K562 (cell line): Measurements from ENCODE around the gene SPATA2L. TPM values are rescaled to one million over a fixed set of nuclear protein-coding genes. Genes with fewer than 3 reads are reported as not detected.
"Not testable (repeated sequence)": the region's sequence is repeated elsewhere in the genome, so short reads cannot be mapped to it uniquely, and the experiment has no call there.

Source experiments
- ATAC-seq: fragments of 200-7000 bp; cut with Tn5 transposase; 3 replicates; pipeline ENCODE4 v1.9.1; 2020; ENCODE audit warnings: moderate library complexity
- BruUV-seq: library from RNA; stranded (reverse); fragments of 400-500 nt; replicated peaks from 2 replicates; lab custom pipeline; 2021; lab: Mats Ljungman, UMichigan
- CTCF ChIA-PET: fragments of 300-600 bp; formaldehyde crosslinking; extraction: SDS; loops from one replicate; lab custom pipeline; 2021; ENCODE audit warnings: low intra/inter-chr PET ratio; lab: Yijun Ruan, JAX
- POLR2A ChIA-PET: fragments of 300-600, 350-650 bp; sonication (Branson Sonifier 250); formaldehyde crosslinking; extraction: SDS; loops from one replicate; lab custom pipeline; 2021; ENCODE audit warnings: antibody characterized with exemption, inconsistent platforms; lab: Yijun Ruan, JAX
- DNase-seq, 4 experiments: peaks; one replicate each; pipeline versions ENCODE4 v3.0.0 to v3.0.0-alpha.2; 2011 to 2018; ENCODE audit warnings: low spot score in 3 of 4, mixed read lengths in 3 of 4; ENCODE audit errors: extremely low read depth in 1 of 4
- FAIRE-seq: peaks from 2 replicates; lab custom pipeline; 2011; peaks lifted over from hg19 to GRCh38; lab: Jason Lieb, UNC
- H2AFZ ChIP-seq: 2 replicates; pipeline ENCODE4 v1.6.0; 2011; ENCODE audit warnings: low read depth, low read length, control low read depth, inconsistent platforms
- H3K27ac ChIP-seq: fragments of 200-600 bp; 3 replicates; pipeline ENCODE4 v1.8.0; 2011; ENCODE audit warnings: low read depth, mild to moderate bottlenecking, control low read depth, inconsistent platforms, low read length, moderate library complexity, mixed read lengths; ENCODE audit errors: extremely low read depth
- H3K27me3 ChIP-seq, 2 experiments: fragments of 300-600 bp in 1 of 2; 2 replicates in 1 of 2; 3 replicates in 1 of 2; pipeline versions ENCODE4 v1.6.0 to v1.8.0; 2011; ENCODE audit warnings: inconsistent platforms in 2 of 2, low read length in 2 of 2, mild to moderate bottlenecking in 1 of 2, mixed read lengths in 1 of 2, moderate library complexity in 1 of 2; ENCODE audit not compliant: control insufficient read depth in 2 of 2, insufficient read depth in 2 of 2
- H3K36me3 ChIP-seq: fragments of 300-600 bp; 3 replicates; pipeline ENCODE4 v1.8.0; 2011; ENCODE audit warnings: mild to moderate bottlenecking, low read length, inconsistent platforms; ENCODE audit not compliant: control insufficient read depth, insufficient read depth
- H3K4me1 ChIP-seq, 2 experiments: fragments of 200-600 bp in 1 of 2; replicated peaks in 1 of 2; 2 replicates in 1 of 2; 3 replicates in 1 of 2; pipeline versions ENCODE4 v1.5.1 to v1.8.0; 2011; ENCODE audit warnings: inconsistent platforms in 2 of 2, low read length in 2 of 2, mild to moderate bottlenecking in 1 of 2, mixed read lengths in 1 of 2, moderate library complexity in 1 of 2; ENCODE audit not compliant: control insufficient read depth in 2 of 2, insufficient read depth in 2 of 2
- H3K4me2 ChIP-seq: 2 replicates; pipeline ENCODE4 v1.6.1; 2011; ENCODE audit warnings: low read length, control low read depth, inconsistent platforms, mixed read lengths; ENCODE audit not compliant: insufficient read depth
- H3K4me3 ChIP-seq: fragments of 200-600 bp; sonication (generic), shearing (Covaris generic); 2 replicates; pipeline ENCODE4 v1.5.1; 2016; ENCODE audit warnings: control low read depth, inconsistent platforms
- H3K79me2 ChIP-seq: fragments of 200-600 bp; 3 replicates; pipeline ENCODE4 v1.8.0; 2011; ENCODE audit warnings: low read length, inconsistent platforms; ENCODE audit not compliant: control insufficient read depth, insufficient read depth
- H3K9ac ChIP-seq, 2 experiments: 2 replicates each; pipeline versions ENCODE4 v1.6.0 to v1.6.1; 2011; ENCODE audit warnings: low read depth in 2 of 2, low read length in 2 of 2, control low read depth in 1 of 2, inconsistent platforms in 1 of 2, mild to moderate bottlenecking in 1 of 2, mixed read lengths in 1 of 2; ENCODE audit not compliant: insufficient read depth in 1 of 2
- H3K9me1 ChIP-seq: one replicate; pipeline ENCODE4 v1.6.0; 2011; ENCODE audit warnings: inconsistent platforms, mild to moderate bottlenecking, low read length, moderate library complexity; ENCODE audit not compliant: control insufficient read depth, insufficient read depth
- H3K9me3 ChIP-seq: replicated peaks from 2 replicates; pipeline ENCODE4 v1.5.1; 2011; ENCODE audit warnings: low read depth, low read length, inconsistent platforms; ENCODE audit not compliant: control insufficient read depth, insufficient read depth
- H4K20me1 ChIP-seq: replicated peaks from 2 replicates; pipeline ENCODE4 v1.6.1; 2011; ENCODE audit warnings: low read length, inconsistent platforms, mixed read lengths; ENCODE audit not compliant: control insufficient read depth, insufficient read depth
- MED1 ChIP-seq: sonication (generic); formaldehyde crosslinking; IDR thresholded peaks from 2 replicates; pipeline ENCODE4 v1.8.1; 2023; ENCODE audit warnings: missing genetic modification reagents, borderline replicate concordance
- POLR2A ChIP-seq: fragments of 450-650 bp; conservative IDR thresholded peaks from 2 replicates; pipeline ENCODE4 v1.6.1; 2016
- POLR2G ChIP-seq: fragments of 200-400 bp; formaldehyde crosslinking; IDR thresholded peaks from 2 replicates; pipeline ENCODE4 v1.6.1; 2017; ENCODE audit warnings: low read depth, mild to moderate bottlenecking, antibody characterized with exemption, low read length, moderate library complexity
- RBFOX2 ChIP-seq: fragments of 200-400 bp; formaldehyde crosslinking; IDR thresholded peaks from 2 replicates; pipeline ENCODE4 v1.6.1; 2017; ENCODE audit warnings: low read depth, mild to moderate bottlenecking, low read length, moderate library complexity
- SUPT5H ChIP-seq: fragments of 450-650 bp; IDR thresholded peaks from 2 replicates; pipeline ENCODE4 v1.6.1; 2016
- ZNF263 ChIP-seq: sonication (generic); formaldehyde crosslinking; IDR thresholded peaks from 2 replicates; pipeline ENCODE4 v1.8.0; 2022; ENCODE audit warnings: mild to moderate bottlenecking, missing genetic modification reagents, borderline replicate concordance
- WGBS: fragments of 100-300 bp; shearing (Covaris generic); methylation state at CpG from one replicate; pipeline ENCODE4 v1.1.6; 2016; ENCODE audit warnings: low coverage, mixed read lengths; ENCODE audit not compliant: insufficient coverage; ENCODE audit errors: missing lambda C conversion rate; 5-methylcytosine and 5-hydroxymethylcytosine counted together
- in situ Hi-C: fragments of 300-500 bp; cut with MboI; formaldehyde crosslinking; loops from 4 replicates; pipeline ENCODE4 v1.15.0; 2018; ENCODE audit warnings: inconsistent platforms, mixed read lengths
- intact Hi-C: fragments of 100-400 bp; cut with micrococcal nuclease; formaldehyde crosslinking; loops from 2 replicates; pipeline ENCODE4 v1.14.2; 2022
- polyA plus RNA-seq, 8 experiments: library from polyadenylated mRNA; depleted of rRNA in 4 of 8; stranded (reverse) in 5 of 8; unstranded in 3 of 8; fragments of >200 nt; fragmentation: Nextera tagmentation in 2 of 8; fragmentation: Illumina TruSeq in 1 of 8; extraction: Ambion mirVana in 2 of 8; extraction: Trizol in 1 of 8; gene quantifications; 2 replicates each; pipeline versions ENCODE4 v1.2.1 to v1.2.3, GENCODE V29; 2011 to 2014; ENCODE audit warnings: inconsistent platforms in 1 of 8, missing spikeins in 1 of 8
- total RNA-seq, 7 experiments: library from RNA; depleted of rRNA in 6 of 7; stranded (reverse); fragments of >200 nt in 6 of 7; fragmentation: Illumina TruSeq in 2 of 7; extraction: Trizol in 2 of 7; gene quantifications; 2 replicates each; pipeline versions ENCODE4 v1.2.1 to v1.2.3, GENCODE V29; 2011 to 2021; ENCODE audit warnings: low replicate concordance in 1 of 7

Gene SPATA2L
- total and polyA plus RNA-seq, 9 of the 15 experiments (the other 6 are each of a cell fraction or from before 2014, with no cell fraction given), result 0.13 to 19.2 (median 4.8) TPM; not detected in 1

GRCh38 chr16:89695086-89695874 is 6.2 kb downstream of the SPATA2L start:
- Histone ChIP-seq H3K4me3 (no peak overlapping the region), H3K9ac (peak overlapping the region in 1 of 2 experiments; percentile 58; a peak in 1 of 4 replicates), H2AFZ (no peak overlapping the region), H3K9me1 (peaks cover 11% of the 10 kb centered on the region), H3K9me3 (no peaks in the 10 kb centered on the region), H4K20me1 (no peaks in the 10 kb centered on the region), H3K27ac (no peak overlapping the region), H3K79me2 (peaks cover under 1% of the 10 kb centered on the region; the same call in 1 of the 3 replicates), H3K4me2 (no peak overlapping the region), H3K36me3 (peaks cover 74% of the 10 kb centered on the region), H3K27me3 (no peaks in the 10 kb centered on the region), H3K4me1 (peaks cover 4 to 61% of the 10 kb centered on the region in 2 experiments)
- ChIA-PET POLR2A (interaction anchor here (0.6 to 1.5 kb wide), 3 partner anchors 8 to 64 kb away, joined by 3 to 8 read pairs (median 4); partner anchors contain the start of gene CDK10), CTCF (no interaction called here)
- FAIRE-seq (no peak), DNase-seq (peak in 1 of 4 experiments; percentile 9), ATAC-seq (no peak)
- TF ChIP-seq SUPT5H (peak; percentile 48), POLR2A (peak; percentile 57), MED1 (no peak), RBFOX2 (peak; percentile 67), POLR2G (peak; percentile 77), ZNF263 (CRISPR knock-in tag) (0 out of 2 replicates have a peak, but pooled peaks have one; percentile 20)
- in situ Hi-C loops (no loop called here), intact Hi-C loops (no loop called here)
- BruUV-seq, result no TSS peak
- 91% methylated on average over 27 of the region's 31 CpGs for WGBS

GRCh38 chr16:89694784-89695085 is 6.8 kb downstream of the SPATA2L start:
- H3K9me1 ChIP-seq, result peaks cover 11% of the 10 kb centered on the region
- H3K36me3 ChIP-seq, result peaks cover 79% of the 10 kb centered on the region
- H4K20me1 ChIP-seq, H3K27ac ChIP-seq, H3K4me3 ChIP-seq, H3K27me3 ChIP-seq, CTCF ChIA-PET, BruUV-seq, FAIRE-seq, intact Hi-C loops, H3K9ac ChIP-seq, ATAC-seq, H3K79me2 ChIP-seq, in situ Hi-C loops, DNase-seq, H3K4me2 ChIP-seq, H3K9me3 ChIP-seq, H2AFZ ChIP-seq: not testable (repeated sequence)
- 85% methylated on average over 6 of the region's 23 CpGs for WGBS
- POLR2A ChIA-PET, result interaction anchor here (0.6 to 1.5 kb wide), 3 partner anchors 8 to 11 kb away, joined by 3 to 8 read pairs (median 3); partner anchors contain the start of gene CDK10
- H3K4me1 ChIP-seq, result peaks cover 1 to 56% of the 10 kb centered on the region in 2 experiments; a peak in 4 of 5 replicates
